Activated CD4-positive, alpha-beta T cell treated with anti-CD3 and anti-CD28 coated beads, Interleukin-2, amount 50 U/mL, for 16 hours (primary cell): ENCODE results near the gene IQCK.
"Not testable (repeated sequence)": the region's sequence is repeated elsewhere in the genome, so short reads cannot be mapped to it uniquely, and the experiment has no call there.

Experiments used
- DNase-seq: peaks from one replicate; pipeline ENCODE4 v3.0.0-alpha.2; 2020

Gene IQCK

GRCh38 chr16:19717741-19718623 lies at the start of gene IQCK, which contains the start of gene KNOP1:
IQCK (plus strand) TSS chr16:19718271; CDS start chr16:19718307, 36 bp downstream.
KNOP1 (minus strand) TSS chr16:19718227; CDS start chr16:19715035, 3,192 bp downstream.
- DNase-seq, result peak; percentile 91

- no peak for DNase-seq
These were observed 45.7 kb upstream of the IQCK start for GRCh38 chr16:19672378-19672777.

- no peak for DNase-seq
These were observed 43.6 kb upstream of the IQCK start for GRCh38 chr16:19674485-19674884.

GRCh38 chr16:19677402-19677801 lies 40.7 kb upstream of the IQCK start:
- DNase-seq, result no peak

GRCh38 chr16:19678804-19679203 lies 39.3 kb upstream of the IQCK start:
- no peak for DNase-seq

- DNase-seq, result not testable (repeated sequence)
These were observed 38.8 kb upstream of the IQCK start for GRCh38 chr16:19679281-19679680.

GRCh38 chr16:19680881-19681340 lies 37.2 kb upstream of the IQCK start:
- DNase-seq, result no peak

GRCh38 chr16:19681637-19682036 lies 36.4 kb upstream of the IQCK start:
- DNase-seq, result no peak

- no peak for DNase-seq
These were observed 34.4 kb upstream of the IQCK start for GRCh38 chr16:19683453-19684236.

- no peak for DNase-seq
These were observed 32.9 kb upstream of the IQCK start for GRCh38 chr16:19685176-19685575.

GRCh38 chr16:19687279-19687678 lies 30.8 kb upstream of the IQCK start:
- no peak for DNase-seq

GRCh38 chr16:19688396-19689024 lies 29.6 kb upstream of the IQCK start:
- DNase-seq, result no peak

- peak; percentile 13 for DNase-seq
These were observed 28.7 kb upstream of the IQCK start for GRCh38 chr16:19689342-19689741.

- no peak for DNase-seq
These were observed 27.9 kb upstream of the IQCK start for GRCh38 chr16:19690196-19690595.

GRCh38 chr16:19691161-19691711 lies 26.8 kb upstream of the IQCK start:
- DNase-seq, result no peak

- DNase-seq, result no peak
These were observed 23.1 kb upstream of the IQCK start for GRCh38 chr16:19694989-19695388.

GRCh38 chr16:19696328-19696727 lies 21.7 kb upstream of the IQCK start:
- no peak for DNase-seq

GRCh38 chr16:19696961-19697360 lies 21.1 kb upstream of the IQCK start:
- no peak for DNase-seq

GRCh38 chr16:19697756-19698318 lies 20.2 kb upstream of the IQCK start:
- no peak for DNase-seq

GRCh38 chr16:19698480-19699465 lies 19.3 kb upstream of the IQCK start:
- DNase-seq, result no peak

- DNase-seq, result no peak
These were observed 18.6 kb upstream of the IQCK start for GRCh38 chr16:19699472-19699871.
